T-helper 2 cell treated with Interferon-gamma antibody and Interleukin-4, amounts not matched to agents 5 μg/mL and 100 μg/mL, for 36 hours (primary cell): ENCODE data around the gene TRPV5.

Source experiments
- DNase-seq: peaks from one replicate; pipeline ENCODE4 v3.0.0; 2021; ENCODE audit warnings: low spot score
- H3K27ac Mint-ChIP-seq: one replicate; pipeline ENCODE4 v1.8.0; 2021; ENCODE audit warnings: mild to moderate bottlenecking, mixed read lengths
- H3K27me3 Mint-ChIP-seq: one replicate; pipeline ENCODE4 v1.8.0; 2021; ENCODE audit warnings: low read depth, mixed read lengths
- H3K36me3 Mint-ChIP-seq: one replicate; pipeline ENCODE4 v1.8.0; 2021; ENCODE audit warnings: low read depth, mixed read lengths
- H3K4me1 Mint-ChIP-seq: one replicate; pipeline ENCODE4 v1.8.0; 2021; ENCODE audit warnings: low read depth, mixed read lengths
- H3K4me3 Mint-ChIP-seq: one replicate; pipeline ENCODE4 v1.8.0; 2022; ENCODE audit warnings: mild to moderate bottlenecking, moderate library complexity, mixed read lengths
- H3K9me3 Mint-ChIP-seq: one replicate; pipeline ENCODE4 v1.8.0; 2021; ENCODE audit warnings: mixed read lengths

Gene TRPV5

DNA sequence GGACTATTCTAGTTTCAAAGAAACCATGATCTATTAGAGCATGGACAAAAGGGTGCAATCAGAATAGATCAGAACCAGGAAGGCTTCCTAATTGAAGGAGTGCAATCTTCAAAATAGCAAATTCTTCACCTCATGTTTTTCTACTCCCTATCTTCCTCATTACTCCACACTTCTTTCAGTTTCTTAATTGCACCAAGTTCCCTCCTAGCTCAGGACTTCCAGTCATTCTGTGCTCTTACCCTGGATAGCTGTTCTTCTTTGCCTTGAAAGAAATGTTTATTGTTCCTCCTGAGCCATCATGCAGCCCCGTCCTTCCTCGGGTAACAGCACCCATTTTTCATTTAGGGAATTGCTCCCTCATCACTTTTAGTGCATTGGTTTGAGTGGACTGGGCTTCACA lies 23.1 kb downstream of the TRPV5 start:
- Mint-ChIP-seq H3K27me3 (peaks cover 6% of the 10 kb centered on the region), H3K36me3 (no peaks in the 10 kb centered on the region), H3K27ac (no peak overlapping the region), H3K4me1 (no peaks in the 10 kb centered on the region), H3K4me3 (no peak overlapping the region), H3K9me3 (no peaks in the 10 kb centered on the region)
- no peak for DNase-seq

DNA sequence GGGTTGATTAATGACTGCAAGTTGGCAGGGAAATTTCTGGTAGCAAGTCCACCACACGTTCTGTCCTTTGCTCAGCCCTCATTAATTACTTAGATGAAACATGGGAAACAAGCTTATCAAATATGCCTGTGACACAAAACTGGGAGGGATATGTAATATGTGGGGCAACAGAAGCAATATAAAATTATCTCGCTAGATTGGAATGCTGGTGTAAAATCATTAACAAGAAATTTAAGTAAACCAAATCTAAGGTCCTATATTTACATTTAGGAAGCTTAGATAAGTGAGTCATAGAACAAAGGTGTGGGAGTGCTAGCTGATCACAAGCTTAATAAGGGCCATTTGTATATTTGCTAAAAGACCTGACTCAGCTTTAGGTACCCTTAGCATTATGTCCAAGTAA lies 23.5 kb downstream of the TRPV5 start:
- no peak overlapping the region for H3K27ac Mint-ChIP-seq
- H3K4me1 Mint-ChIP-seq: no peaks in the 10 kb centered on the region
- no peak for DNase-seq
- H3K27me3 Mint-ChIP-seq: peaks cover 6% of the 10 kb centered on the region
- no peaks in the 10 kb centered on the region for H3K36me3 Mint-ChIP-seq
- H3K9me3 Mint-ChIP-seq: no peaks in the 10 kb centered on the region
- no peak overlapping the region for H3K4me3 Mint-ChIP-seq

DNA sequence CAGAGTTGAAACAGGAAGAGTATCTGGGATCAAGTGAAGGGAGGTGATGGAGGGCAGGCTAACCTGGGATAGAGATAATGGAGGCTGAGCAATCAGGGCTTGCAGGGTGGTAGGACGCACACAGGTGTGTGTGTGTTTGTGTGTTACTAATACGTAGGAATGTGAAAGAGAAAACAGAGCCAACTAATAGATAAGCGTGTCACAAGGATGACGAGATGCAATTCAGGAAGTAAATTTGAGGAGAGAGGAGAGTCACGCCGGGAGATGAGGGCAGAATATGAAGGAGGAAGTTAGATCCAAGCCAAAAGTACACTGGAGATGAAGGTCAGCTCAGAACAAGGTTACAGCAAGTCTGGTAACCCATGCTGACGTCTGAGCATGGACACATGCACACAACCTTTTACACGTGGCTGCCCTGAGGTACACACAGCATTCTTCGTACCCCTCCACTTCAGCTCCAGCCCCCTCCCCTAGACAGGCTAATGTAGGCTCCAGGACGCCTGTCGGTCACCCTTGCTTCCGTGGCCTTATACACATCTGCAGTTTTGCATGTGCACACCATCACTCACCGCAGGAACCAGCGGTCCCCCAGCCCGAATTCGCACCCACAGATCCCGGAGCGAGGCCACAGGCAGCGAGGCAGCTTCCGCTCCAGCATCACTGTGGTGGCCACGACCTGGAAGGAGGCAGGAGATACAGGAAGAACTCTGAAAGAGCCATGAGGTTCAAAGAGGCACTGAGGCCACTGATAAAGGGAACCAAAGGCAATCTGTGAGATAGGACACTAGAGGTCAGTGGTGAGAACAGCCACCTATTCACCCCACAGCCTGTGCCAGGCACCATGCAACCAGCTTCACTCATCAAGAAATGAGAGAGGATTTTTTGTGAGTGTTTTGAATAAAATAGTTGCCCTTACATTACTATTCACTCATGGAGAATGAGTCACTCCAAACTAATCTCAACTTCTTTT lies 24.3 kb downstream of the TRPV5 start:
- no peak overlapping the region for H3K27ac Mint-ChIP-seq
- no peaks in the 10 kb centered on the region for H3K36me3 Mint-ChIP-seq
- H3K9me3 Mint-ChIP-seq: no peaks in the 10 kb centered on the region
- no peak for DNase-seq
- H3K4me1 Mint-ChIP-seq: no peaks in the 10 kb centered on the region
- H3K27me3 Mint-ChIP-seq: peaks cover 6% of the 10 kb centered on the region
- H3K4me3 Mint-ChIP-seq: no peak overlapping the region

DNA sequence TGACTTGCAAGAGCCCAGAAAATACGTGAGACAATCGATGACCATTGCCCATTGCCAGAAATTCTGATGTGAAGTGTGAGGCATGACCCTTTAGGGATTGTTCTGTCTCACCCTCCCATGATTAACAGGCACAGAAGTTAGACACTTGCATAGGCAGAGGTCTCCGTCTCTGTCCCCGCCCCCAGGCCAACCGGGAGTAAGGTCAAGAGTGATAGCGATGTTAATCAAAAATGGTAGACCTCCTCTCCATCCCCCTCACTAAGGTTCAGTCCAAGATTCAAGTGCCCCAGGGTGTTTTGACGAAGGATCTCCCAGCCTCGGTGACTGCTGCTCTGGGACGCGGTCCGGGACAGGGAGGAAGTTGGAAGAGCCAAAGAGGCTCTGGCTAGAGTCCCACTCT lies 25.3 kb downstream of the TRPV5 start:
- peaks cover 6% of the 10 kb centered on the region for H3K27me3 Mint-ChIP-seq
- H3K27ac Mint-ChIP-seq: no peak overlapping the region
- DNase-seq: no peak
- H3K9me3 Mint-ChIP-seq: no peaks in the 10 kb centered on the region
- H3K36me3 Mint-ChIP-seq: no peaks in the 10 kb centered on the region
- H3K4me3 Mint-ChIP-seq: no peak overlapping the region
- no peaks in the 10 kb centered on the region for H3K4me1 Mint-ChIP-seq

- no peak overlapping the region for H3K27ac Mint-ChIP-seq
- peaks cover 14% of the 10 kb centered on the region for H3K27me3 Mint-ChIP-seq
- no peaks in the 10 kb centered on the region for H3K36me3 Mint-ChIP-seq
These were observed 26.9 kb downstream of the TRPV5 start for GRCh38 chr7:142906643-142907042.

DNA sequence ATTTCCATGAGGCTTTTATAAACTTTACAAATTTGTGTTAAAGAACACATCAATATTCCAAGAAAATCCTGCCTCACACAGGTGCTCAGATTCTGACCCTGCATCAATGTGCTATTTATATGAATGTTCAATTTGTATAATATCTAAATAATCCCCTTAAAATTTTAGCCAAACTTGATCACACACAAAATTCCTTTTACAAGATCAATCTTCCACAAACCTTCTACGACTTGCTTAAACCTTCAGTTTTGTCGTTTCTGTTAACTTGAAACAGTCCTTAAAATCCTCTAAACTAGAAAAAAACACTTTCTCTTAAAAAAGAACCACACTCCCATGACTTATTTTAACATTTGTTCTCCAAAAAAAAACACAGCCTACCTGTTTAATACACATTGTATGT lies 27.8 kb downstream of the TRPV5 start:
- Mint-ChIP-seq H3K36me3 (no peaks in the 10 kb centered on the region), H3K4me1 (no peaks in the 10 kb centered on the region), H3K27me3 (peaks cover 14% of the 10 kb centered on the region), H3K4me3 (no peak overlapping the region), H3K27ac (no peak overlapping the region), H3K9me3 (no peaks in the 10 kb centered on the region)
- no peak for DNase-seq

More at GRCh38 chr7:142906643-142907042, 26.9 kb downstream of the TRPV5 start:
- no peak for DNase-seq
- H3K4me3 Mint-ChIP-seq: no peak overlapping the region
- no peaks in the 10 kb centered on the region for H3K4me1 Mint-ChIP-seq
- no peaks in the 10 kb centered on the region for H3K9me3 Mint-ChIP-seq

DNA sequence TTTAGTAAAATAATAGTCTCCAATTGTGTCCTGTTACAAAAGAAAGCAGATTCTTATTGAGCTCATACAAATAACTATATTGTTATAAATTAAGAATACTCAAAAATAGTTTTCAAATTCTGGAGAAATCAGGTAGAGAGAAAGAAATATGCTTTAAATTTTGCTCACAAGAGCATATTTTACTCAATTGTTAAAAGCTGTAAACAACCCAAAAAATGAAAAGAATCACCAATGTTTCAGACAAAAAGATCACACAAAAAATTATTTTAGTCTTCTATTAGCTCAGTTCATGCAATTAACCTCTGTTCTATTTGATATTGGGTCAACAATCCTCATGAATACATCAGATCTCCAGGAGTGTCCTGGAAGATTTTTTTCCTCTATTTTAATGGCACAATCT lies 29.4 kb downstream of the TRPV5 start:
- H3K36me3 Mint-ChIP-seq: no peaks in the 10 kb centered on the region
- DNase-seq: no peak
- no peaks in the 10 kb centered on the region for H3K9me3 Mint-ChIP-seq
- H3K4me3 Mint-ChIP-seq: no peak overlapping the region
- peaks cover 15% of the 10 kb centered on the region for H3K27me3 Mint-ChIP-seq
- H3K27ac Mint-ChIP-seq: no peak overlapping the region
- H3K4me1 Mint-ChIP-seq: no peaks in the 10 kb centered on the region

DNA sequence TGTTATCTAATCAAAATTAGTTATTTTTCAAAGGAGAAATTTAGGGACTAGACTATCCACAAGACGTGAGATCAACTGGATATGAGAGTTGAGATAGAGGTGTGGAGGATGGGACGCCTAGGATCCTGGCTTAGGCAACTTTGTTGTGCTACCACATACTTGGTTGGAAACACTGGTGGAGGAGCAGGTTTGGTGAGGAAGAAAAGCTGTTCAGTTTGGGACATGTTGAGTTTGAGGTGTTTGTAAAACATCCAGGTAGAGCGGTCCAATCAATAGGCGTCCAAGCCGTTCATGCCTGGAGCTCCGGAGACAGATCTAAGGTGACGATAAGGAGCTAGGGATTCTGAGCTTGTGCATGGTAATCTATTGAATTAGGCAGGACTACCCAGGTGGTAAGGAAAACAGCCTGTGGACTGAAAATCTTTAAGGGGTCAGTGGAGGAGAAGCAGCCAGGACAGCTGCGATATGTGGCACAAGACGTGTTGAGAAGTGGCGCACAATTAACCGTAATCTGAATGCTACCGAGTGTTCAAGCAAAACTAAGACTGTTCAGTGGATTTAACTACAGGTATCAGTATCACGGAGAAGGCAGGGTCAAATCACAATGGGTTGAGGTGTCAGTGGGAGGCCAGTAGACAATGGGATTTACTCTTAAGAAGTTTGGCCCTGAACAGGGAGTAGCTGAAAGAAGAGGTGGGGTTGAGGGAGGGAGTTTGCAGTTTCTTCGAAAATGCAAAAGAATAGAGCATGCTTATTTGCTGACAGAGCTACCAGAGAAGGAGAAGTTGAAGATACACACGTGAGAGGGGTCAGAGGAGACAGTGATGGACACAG lies 31.9 kb downstream of the TRPV5 start:
- H3K27ac Mint-ChIP-seq: no peak overlapping the region
- H3K4me1 Mint-ChIP-seq: no peaks in the 10 kb centered on the region
- H3K36me3 Mint-ChIP-seq: no peaks in the 10 kb centered on the region
- peaks cover 14% of the 10 kb centered on the region for H3K27me3 Mint-ChIP-seq
- no peak overlapping the region for H3K4me3 Mint-ChIP-seq
- no peak for DNase-seq
- no peaks in the 10 kb centered on the region for H3K9me3 Mint-ChIP-seq

GRCh38 chr7:142899661-142900060 lies 33.9 kb downstream of the TRPV5 start:
- no peak for DNase-seq
- Mint-ChIP-seq H3K9me3 (no peaks in the 10 kb centered on the region), H3K27ac (no peak overlapping the region), H3K36me3 (no peaks in the 10 kb centered on the region), H3K27me3 (peaks cover 20% of the 10 kb centered on the region), H3K4me3 (no peak overlapping the region), H3K4me1 (no peaks in the 10 kb centered on the region)

- peaks cover 20% of the 10 kb centered on the region for H3K27me3 Mint-ChIP-seq
These were observed 35.0 kb downstream of the TRPV5 start for GRCh38 chr7:142898377-142899170.

DNA sequence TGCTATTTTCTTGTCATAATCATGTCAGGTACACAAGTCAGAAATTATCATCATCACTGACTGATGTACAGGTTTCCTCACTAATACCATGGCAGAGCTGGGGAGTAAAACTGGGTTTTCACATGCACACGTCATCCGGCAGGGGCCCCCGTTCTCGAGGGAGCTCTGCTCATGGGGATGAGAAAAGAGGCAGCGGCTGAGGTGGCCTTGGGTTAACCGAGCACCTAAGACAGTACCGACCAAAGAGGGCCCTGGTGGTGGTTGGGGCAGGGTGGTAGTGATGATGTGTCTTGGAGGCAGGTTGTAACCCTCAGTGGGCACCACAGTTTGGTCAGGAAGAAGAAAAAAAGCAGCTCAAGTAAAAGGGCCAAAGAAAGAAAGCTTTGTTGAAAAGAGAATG lies 35.9 kb downstream of the TRPV5 start:
- Mint-ChIP-seq H3K27ac (no peak overlapping the region), H3K4me1 (no peaks in the 10 kb centered on the region)

More at GRCh38 chr7:142898377-142899170, 35.0 kb downstream of the TRPV5 start:
- H3K27ac Mint-ChIP-seq: no peak overlapping the region
- H3K9me3 Mint-ChIP-seq: no peaks in the 10 kb centered on the region
- no peak for DNase-seq
- H3K36me3 Mint-ChIP-seq: no peaks in the 10 kb centered on the region
- H3K4me1 Mint-ChIP-seq: no peaks in the 10 kb centered on the region
- H3K4me3 Mint-ChIP-seq: no peak overlapping the region

DNA sequence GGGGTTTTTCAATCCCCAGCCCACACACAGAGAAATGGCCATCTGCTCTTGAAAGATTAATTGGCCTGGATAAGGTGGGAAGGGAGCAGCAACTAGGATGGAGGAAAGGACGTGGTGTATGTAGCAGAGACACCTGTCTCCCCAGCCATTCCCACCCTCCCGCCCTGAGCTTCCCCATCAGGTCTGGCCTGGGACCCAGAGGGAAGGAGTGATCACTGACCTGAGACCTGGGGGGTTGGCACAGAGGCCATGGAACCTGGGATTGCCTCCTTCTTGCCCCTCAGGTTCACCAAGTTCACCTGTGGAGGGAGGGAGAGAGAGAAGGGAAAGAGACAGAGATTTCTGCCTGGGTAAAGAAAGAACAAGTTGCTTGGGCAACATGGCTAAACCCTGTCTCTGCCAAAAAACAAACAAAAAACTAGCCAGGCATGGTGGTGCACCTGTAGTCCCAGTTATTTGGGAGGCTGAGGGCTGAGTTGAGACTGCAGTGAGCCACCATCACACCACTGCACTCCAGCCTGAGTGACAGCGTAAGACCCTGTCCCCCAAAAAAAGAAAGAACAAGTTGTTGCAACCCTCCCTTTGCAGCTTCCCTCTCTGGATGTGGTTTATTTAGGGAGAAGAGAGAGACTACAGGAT lies 36.7 kb downstream of the TRPV5 start:
- Mint-ChIP-seq H3K4me3 (no peak overlapping the region), H3K27ac (no peak overlapping the region), H3K27me3 (peaks cover 12% of the 10 kb centered on the region), H3K36me3 (no peaks in the 10 kb centered on the region), H3K9me3 (no peaks in the 10 kb centered on the region), H3K4me1 (no peaks in the 10 kb centered on the region)
- no peak for DNase-seq

More for the DNA sequence above, 35.9 kb downstream of the TRPV5 start:
- H3K9me3 Mint-ChIP-seq: no peaks in the 10 kb centered on the region
- no peaks in the 10 kb centered on the region for H3K36me3 Mint-ChIP-seq
- H3K4me3 Mint-ChIP-seq: no peak overlapping the region
- DNase-seq: no peak
- H3K27me3 Mint-ChIP-seq: peaks cover 17% of the 10 kb centered on the region

- H3K27me3 Mint-ChIP-seq: peaks cover 12% of the 10 kb centered on the region
- no peaks in the 10 kb centered on the region for H3K4me1 Mint-ChIP-seq
- H3K9me3 Mint-ChIP-seq: no peaks in the 10 kb centered on the region
- no peaks in the 10 kb centered on the region for H3K36me3 Mint-ChIP-seq
- no peak overlapping the region for H3K4me3 Mint-ChIP-seq
- no peak for DNase-seq
- no peak overlapping the region for H3K27ac Mint-ChIP-seq
These were observed 37.4 kb downstream of the TRPV5 start for GRCh38 chr7:142896151-142896550.
